ENCODE data around the gene NOP53.

Gene NOP53

DNA sequence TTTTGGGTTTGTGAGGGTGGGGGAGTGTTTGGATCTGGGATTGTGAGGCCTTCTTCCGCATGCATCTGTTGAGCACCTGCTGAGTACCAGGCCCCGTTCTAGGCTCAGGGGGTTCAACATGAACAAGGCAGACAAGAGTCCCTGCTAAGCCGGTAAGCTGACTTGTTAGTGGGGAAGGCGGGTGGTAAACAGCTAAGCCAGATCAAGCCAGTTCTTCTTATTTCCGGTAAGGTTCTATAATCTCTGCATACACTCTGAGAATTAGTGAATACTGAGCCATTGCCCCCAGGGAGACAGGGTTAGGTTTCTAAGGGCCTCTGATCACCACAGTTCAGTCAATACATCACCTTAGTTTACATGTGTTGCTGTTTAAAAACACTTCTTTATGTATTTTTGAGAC is 42.0 kb upstream of the NOP53 start:
- ChIA-PET POLR2A (no interaction called here), CTCF (interaction anchor here (0.6 to 6.3 kb wide), 7 partner anchors 9 to 269 kb away, joined by 3 to 121 read pairs (median 4); partner anchors contain the start of genes EHD2 and NOP53)
- Histone ChIP-seq H3K27ac (ENCODE audit: extremely low read depth, low read depth, low read length) (no peak overlapping the region), H3K4me1 (ENCODE audit: control insufficient read depth, insufficient read depth, low read length) (no peaks in the 10 kb centered on the region), H3K36me3 (ENCODE audit: control insufficient read depth in 2 of 2, insufficient read depth in 1 of 2, low read length in 2 of 2) (peaks cover 12 to 45% of the 10 kb centered on the region in 2 experiments; a peak in 2 of 3 replicates), H3K9me3 (ENCODE audit: control insufficient read depth, insufficient read depth, low read depth, low read length) (no peaks in the 10 kb centered on the region), H3K4me3 (ENCODE audit: low read depth, low read length) (no peak overlapping the region)
- no peak for TF ChIP-seq SALL2 (tag by site-specific recombination; IDR thresholded peaks at IDR 0.05; ENCODE audit: borderline replicate concordance)
- no peak for TF ChIP-seq KLF1 (tag by site-specific recombination; IDR thresholded peaks at IDR 0.05)
- TF ChIP-seq ZNF792 (tag by site-specific recombination; IDR thresholded peaks at IDR 0.05), result no peak
- no peak for TF ChIP-seq ZNF2 (tag by site-specific recombination; IDR thresholded peaks at IDR 0.05)
- TF ChIP-seq, protein P1, sequence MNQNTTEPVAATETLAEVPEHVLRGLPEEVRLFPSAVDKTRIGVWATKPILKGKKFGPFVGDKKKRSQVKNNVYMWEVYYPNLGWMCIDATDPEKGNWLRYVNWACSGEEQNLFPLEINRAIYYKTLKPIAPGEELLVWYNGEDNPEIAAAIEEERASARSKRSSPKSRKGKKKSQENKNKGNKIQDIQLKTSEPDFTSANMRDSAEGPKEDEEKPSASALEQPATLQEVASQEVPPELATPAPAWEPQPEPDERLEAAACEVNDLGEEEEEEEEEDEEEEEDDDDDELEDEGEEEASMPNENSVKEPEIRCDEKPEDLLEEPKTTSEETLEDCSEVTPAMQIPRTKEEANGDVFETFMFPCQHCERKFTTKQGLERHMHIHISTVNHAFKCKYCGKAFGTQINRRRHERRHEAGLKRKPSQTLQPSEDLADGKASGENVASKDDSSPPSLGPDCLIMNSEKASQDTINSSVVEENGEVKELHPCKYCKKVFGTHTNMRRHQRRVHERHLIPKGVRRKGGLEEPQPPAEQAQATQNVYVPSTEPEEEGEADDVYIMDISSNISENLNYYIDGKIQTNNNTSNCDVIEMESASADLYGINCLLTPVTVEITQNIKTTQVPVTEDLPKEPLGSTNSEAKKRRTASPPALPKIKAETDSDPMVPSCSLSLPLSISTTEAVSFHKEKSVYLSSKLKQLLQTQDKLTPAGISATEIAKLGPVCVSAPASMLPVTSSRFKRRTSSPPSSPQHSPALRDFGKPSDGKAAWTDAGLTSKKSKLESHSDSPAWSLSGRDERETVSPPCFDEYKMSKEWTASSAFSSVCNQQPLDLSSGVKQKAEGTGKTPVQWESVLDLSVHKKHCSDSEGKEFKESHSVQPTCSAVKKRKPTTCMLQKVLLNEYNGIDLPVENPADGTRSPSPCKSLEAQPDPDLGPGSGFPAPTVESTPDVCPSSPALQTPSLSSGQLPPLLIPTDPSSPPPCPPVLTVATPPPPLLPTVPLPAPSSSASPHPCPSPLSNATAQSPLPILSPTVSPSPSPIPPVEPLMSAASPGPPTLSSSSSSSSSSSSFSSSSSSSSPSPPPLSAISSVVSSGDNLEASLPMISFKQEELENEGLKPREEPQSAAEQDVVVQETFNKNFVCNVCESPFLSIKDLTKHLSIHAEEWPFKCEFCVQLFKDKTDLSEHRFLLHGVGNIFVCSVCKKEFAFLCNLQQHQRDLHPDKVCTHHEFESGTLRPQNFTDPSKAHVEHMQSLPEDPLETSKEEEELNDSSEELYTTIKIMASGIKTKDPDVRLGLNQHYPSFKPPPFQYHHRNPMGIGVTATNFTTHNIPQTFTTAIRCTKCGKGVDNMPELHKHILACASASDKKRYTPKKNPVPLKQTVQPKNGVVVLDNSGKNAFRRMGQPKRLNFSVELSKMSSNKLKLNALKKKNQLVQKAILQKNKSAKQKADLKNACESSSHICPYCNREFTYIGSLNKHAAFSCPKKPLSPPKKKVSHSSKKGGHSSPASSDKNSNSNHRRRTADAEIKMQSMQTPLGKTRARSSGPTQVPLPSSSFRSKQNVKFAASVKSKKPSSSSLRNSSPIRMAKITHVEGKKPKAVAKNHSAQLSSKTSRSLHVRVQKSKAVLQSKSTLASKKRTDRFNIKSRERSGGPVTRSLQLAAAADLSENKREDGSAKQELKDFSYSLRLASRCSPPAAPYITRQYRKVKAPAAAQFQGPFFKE (tag by site-specific recombination; IDR thresholded peaks at IDR 0.05; ENCODE audit: borderline replicate concordance), result no peak
- TF ChIP-seq KLF7 (tag by site-specific recombination; IDR thresholded peaks at IDR 0.05; ENCODE audit: borderline replicate concordance), result no peak
- TF ChIP-seq ZNF433 (tag by site-specific recombination; IDR thresholded peaks at IDR 0.05; ENCODE audit: low read depth), result no peak
- TF ChIP-seq ZNF768 (tag by site-specific recombination; IDR thresholded peaks at IDR 0.05), result no peak
- no peak for TF ChIP-seq ZNF223 (tag by site-specific recombination; IDR thresholded peaks at IDR 0.05)
- TF ChIP-seq IKZF3 (tag by site-specific recombination; IDR thresholded peaks at IDR 0.05), result no peak
- TF ChIP-seq ZSCAN16 (tag by site-specific recombination; IDR thresholded peaks at IDR 0.05), result no peak
- no peak for TF ChIP-seq ZNF248 (tag by site-specific recombination; IDR thresholded peaks at IDR 0.05)
- TF ChIP-seq HOXC10 (CRISPR knock-in tag; IDR thresholded peaks at IDR 0.05), result no peak

DNA sequence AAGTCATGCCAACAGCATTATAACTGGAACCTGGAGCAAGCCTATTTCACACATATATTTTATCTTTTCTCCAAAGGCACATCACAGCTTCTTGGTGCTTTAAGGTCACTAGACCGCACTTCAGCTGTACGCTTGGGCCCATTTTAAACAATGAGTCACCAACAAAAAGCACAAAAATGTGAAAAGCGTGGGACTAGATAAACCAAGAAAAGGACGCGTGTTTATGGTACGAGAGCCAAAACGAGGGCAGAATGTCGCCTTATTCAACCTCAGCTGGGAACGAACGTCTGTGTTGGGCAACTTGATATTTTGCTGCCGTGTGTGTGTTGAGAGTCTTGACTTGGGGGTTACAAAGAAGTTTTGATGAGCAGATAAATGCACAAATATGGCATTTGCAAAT is 41.3 kb upstream of the NOP53 start:
- ChIA-PET CTCF (interaction anchor here (0.6 to 6.3 kb wide), 8 partner anchors 8 to 269 kb away, joined by 3 to 121 read pairs (median 3); partner anchors contain the start of genes EHD2, KPTN and NOP53), POLR2A (no interaction called here)
- Histone ChIP-seq H3K36me3 (ENCODE audit: control insufficient read depth in 2 of 2, insufficient read depth in 1 of 2, low read length in 2 of 2) (peaks cover 12 to 37% of the 10 kb centered on the region in 2 experiments; a peak in 2 of 3 replicates), H3K4me3 (ENCODE audit: low read depth, low read length) (no peak overlapping the region), H3K9me3 (ENCODE audit: control insufficient read depth, insufficient read depth, low read depth, low read length) (no peaks in the 10 kb centered on the region), H3K27ac (ENCODE audit: extremely low read depth, low read depth, low read length) (no peak overlapping the region), H3K4me1 (ENCODE audit: control insufficient read depth, insufficient read depth, low read length) (no peaks in the 10 kb centered on the region)
- no peak for TF ChIP-seq KLF8 (tag by site-specific recombination; IDR thresholded peaks at IDR 0.05)
- TF ChIP-seq, protein P2, sequence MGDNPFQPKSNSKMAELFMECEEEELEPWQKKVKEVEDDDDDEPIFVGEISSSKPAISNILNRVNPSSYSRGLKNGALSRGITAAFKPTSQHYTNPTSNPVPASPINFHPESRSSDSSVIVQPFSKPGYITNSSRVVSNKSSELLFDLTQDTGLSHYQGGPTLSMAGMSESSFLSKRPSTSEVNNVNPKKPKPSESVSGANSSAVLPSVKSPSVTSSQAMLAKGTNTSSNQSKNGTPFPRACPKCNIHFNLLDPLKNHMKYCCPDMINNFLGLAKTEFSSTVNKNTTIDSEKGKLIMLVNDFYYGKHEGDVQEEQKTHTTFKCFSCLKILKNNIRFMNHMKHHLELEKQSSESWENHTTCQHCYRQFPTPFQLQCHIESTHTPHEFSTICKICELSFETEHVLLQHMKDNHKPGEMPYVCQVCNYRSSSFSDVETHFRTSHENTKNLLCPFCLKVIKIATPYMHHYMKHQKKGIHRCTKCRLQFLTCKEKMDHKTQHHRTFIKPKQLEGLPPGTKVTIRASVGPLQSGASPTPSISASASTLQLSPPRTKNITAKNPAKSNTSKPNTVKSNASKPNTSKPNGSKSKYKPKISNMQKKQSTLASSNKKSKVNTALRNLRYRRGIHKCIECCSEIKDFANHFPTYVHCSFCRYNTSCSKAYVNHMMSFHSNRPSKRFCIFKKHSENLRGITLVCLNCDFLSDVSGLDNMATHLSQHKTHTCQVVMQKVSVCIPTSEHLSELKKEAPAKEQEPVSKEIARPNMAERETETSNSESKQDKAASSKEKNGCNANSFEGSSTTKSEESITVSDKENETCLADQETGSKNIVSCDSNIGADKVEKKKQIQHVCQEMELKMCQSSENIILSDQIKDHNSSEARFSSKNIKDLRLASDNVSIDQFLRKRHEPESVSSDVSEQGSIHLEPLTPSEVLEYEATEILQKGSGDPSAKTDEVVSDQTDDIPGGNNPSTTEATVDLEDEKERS (tag by site-specific recombination; IDR thresholded peaks at IDR 0.05), result no peak
- TF ChIP-seq, protein P3, sequence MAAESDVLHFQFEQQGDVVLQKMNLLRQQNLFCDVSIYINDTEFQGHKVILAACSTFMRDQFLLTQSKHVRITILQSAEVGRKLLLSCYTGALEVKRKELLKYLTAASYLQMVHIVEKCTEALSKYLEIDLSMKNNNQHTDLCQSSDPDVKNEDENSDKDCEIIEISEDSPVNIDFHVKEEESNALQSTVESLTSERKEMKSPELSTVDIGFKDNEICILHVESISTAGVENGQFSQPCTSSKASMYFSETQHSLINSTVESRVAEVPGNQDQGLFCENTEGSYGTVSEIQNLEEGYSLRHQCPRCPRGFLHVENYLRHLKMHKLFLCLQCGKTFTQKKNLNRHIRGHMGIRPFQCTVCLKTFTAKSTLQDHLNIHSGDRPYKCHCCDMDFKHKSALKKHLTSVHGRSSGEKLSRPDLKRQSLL (tag by site-specific recombination; IDR thresholded peaks at IDR 0.05), result no peak
- no peak for TF ChIP-seq ZNF670 (tag by site-specific recombination; IDR thresholded peaks at IDR 0.05; ENCODE audit: low read depth)
- TF ChIP-seq ZNF394 (tag by site-specific recombination; IDR thresholded peaks at IDR 0.05; ENCODE audit: borderline replicate concordance), result no peak
- no peak for TF ChIP-seq ZNF138 (tag by site-specific recombination; IDR thresholded peaks at IDR 0.05; ENCODE audit: borderline replicate concordance)
- no peak for TF ChIP-seq ZFP37 (tag by site-specific recombination; IDR thresholded peaks at IDR 0.05)
- no peak for TF ChIP-seq MEIS1 (CRISPR knock-in tag; IDR thresholded peaks at IDR 0.05; ENCODE audit: borderline replicate concordance)
- TF ChIP-seq ZBTB1 (tag by site-specific recombination; IDR thresholded peaks at IDR 0.05), result no peak
- TF ChIP-seq ZFP69B (tag by site-specific recombination; IDR thresholded peaks at IDR 0.05), result no peak
- TF ChIP-seq, protein P4, sequence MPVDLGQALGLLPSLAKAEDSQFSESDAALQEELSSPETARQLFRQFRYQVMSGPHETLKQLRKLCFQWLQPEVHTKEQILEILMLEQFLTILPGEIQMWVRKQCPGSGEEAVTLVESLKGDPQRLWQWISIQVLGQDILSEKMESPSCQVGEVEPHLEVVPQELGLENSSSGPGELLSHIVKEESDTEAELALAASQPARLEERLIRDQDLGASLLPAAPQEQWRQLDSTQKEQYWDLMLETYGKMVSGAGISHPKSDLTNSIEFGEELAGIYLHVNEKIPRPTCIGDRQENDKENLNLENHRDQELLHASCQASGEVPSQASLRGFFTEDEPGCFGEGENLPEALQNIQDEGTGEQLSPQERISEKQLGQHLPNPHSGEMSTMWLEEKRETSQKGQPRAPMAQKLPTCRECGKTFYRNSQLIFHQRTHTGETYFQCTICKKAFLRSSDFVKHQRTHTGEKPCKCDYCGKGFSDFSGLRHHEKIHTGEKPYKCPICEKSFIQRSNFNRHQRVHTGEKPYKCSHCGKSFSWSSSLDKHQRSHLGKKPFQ (tag by site-specific recombination; IDR thresholded peaks at IDR 0.05), result no peak
